Osteoblast (primary cell): ENCODE measurements around the gene FADS1. TPM values are rescaled to one million over a fixed set of nuclear protein-coding genes. Genes with fewer than 3 reads are reported as not detected.

Experiments used
- DNase-seq: peaks from one replicate; pipeline ENCODE4 v3.0.0; 2011; ENCODE audit warnings: low spot score, mixed read lengths; ENCODE audit not compliant: insufficient read length; ENCODE audit errors: missing footprints
- H2AFZ ChIP-seq: 2 replicates; pipeline ENCODE4 v1.6.0; 2011; ENCODE audit warnings: mild to moderate bottlenecking, low read length
- H3K27ac ChIP-seq: 2 replicates; pipeline ENCODE4 v1.5.1; 2011; ENCODE audit warnings: mild to moderate bottlenecking, low read depth, low read length, moderate library complexity
- H3K27me3 ChIP-seq: 2 replicates; pipeline ENCODE4 v1.6.0; 2012; ENCODE audit warnings: mild to moderate bottlenecking, control low read depth, inconsistent platforms, low read length, moderate library complexity; ENCODE audit not compliant: insufficient read depth
- H3K36me3 ChIP-seq: 2 replicates; pipeline ENCODE4 v1.5.1; 2011; ENCODE audit warnings: mild to moderate bottlenecking, low read length, control low read depth, moderate library complexity; ENCODE audit not compliant: insufficient read depth
- H3K4me1 ChIP-seq: 2 replicates; pipeline ENCODE4 v1.5.1; 2011; ENCODE audit warnings: mild to moderate bottlenecking, low read length, control low read depth, moderate library complexity; ENCODE audit not compliant: insufficient read depth
- H3K4me2 ChIP-seq: 2 replicates; pipeline ENCODE4 v1.6.0; 2011; ENCODE audit warnings: mild to moderate bottlenecking, low read length; ENCODE audit not compliant: insufficient read depth
- H3K4me3 ChIP-seq: fragments of 200-600 bp; sonication (generic); 3 replicates; pipeline ENCODE4 v1.5.1; 2012; ENCODE audit warnings: mild to moderate bottlenecking, low read length, inconsistent platforms; ENCODE audit not compliant: insufficient read depth
- H3K79me2 ChIP-seq: 2 replicates; pipeline ENCODE4 v1.6.0; 2012; ENCODE audit warnings: mild to moderate bottlenecking, low read length, control low read depth, inconsistent platforms; ENCODE audit not compliant: insufficient read depth
- H3K9me3 ChIP-seq: 2 replicates; pipeline ENCODE4 v1.5.1; 2011; ENCODE audit warnings: low read depth, low read length, control low read depth
- H4K20me1 ChIP-seq: 2 replicates; pipeline ENCODE4 v1.6.0; 2012; ENCODE audit warnings: mild to moderate bottlenecking, low read length, control low read depth; ENCODE audit not compliant: insufficient read depth
- total RNA-seq: library from RNA; depleted of rRNA; stranded (reverse); fragments of >200 nt; gene quantifications from 2 replicates; pipeline ENCODE4 v1.2.3, GENCODE V29; 2012
- TF ChIP-seq, protein P1 (sequence below): IDR thresholded peaks from 2 replicates; pipeline ENCODE4 v1.5.1; 2011; ENCODE audit warnings: mild to moderate bottlenecking, low read depth, low read length, moderate library complexity; ENCODE audit errors: extremely low read depth

Gene FADS1
- total RNA-seq, 1 donor, result 303 TPM

DNA sequence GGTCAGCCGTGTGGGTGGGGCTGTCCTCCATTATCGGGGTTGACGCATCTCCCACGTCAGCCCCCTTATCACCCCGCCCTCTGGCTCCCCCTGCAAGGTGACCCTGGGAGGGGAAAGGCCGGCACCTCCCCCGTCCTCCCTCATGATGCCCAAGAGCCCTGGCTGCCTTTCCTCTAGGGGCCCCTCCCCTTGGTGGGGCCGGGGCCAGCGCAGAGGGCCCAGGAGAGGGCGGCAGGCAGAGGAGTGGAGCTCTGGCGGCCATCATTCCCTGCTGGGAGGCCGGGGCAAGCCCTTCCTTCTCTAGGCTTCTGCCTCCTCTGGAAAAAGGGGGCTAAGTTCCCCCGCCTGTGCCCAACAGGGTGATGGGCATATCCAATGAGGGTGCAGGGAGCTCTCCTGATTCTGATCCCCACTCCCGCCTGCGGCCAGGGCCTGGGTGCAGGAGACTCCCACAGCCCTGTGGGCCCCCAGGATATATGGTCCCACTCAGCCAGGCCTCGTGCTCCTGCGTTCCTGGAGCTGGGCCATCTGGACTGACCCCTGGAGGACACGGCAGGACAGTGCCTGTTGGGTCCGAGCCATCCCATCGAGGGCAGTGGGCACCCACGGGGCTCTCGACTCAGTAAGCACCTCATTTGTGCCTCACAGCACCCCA is 52.1 kb downstream of the FADS1 start:
- Histone ChIP-seq H4K20me1 (no peaks in the 10 kb centered on the region), H2AFZ (no peak overlapping the region), H3K36me3 (no peaks in the 10 kb centered on the region), H3K9me3 (no peaks in the 10 kb centered on the region), H3K27ac (no peak overlapping the region), H3K27me3 (peaks cover 2% of the 10 kb centered on the region), H3K4me1 (no peaks in the 10 kb centered on the region), H3K79me2 (no peaks in the 10 kb centered on the region), H3K4me3 (no peak overlapping the region), H3K4me2 (no peak overlapping the region)
- DNase-seq, result no peak
- TF ChIP-seq, protein P1, sequence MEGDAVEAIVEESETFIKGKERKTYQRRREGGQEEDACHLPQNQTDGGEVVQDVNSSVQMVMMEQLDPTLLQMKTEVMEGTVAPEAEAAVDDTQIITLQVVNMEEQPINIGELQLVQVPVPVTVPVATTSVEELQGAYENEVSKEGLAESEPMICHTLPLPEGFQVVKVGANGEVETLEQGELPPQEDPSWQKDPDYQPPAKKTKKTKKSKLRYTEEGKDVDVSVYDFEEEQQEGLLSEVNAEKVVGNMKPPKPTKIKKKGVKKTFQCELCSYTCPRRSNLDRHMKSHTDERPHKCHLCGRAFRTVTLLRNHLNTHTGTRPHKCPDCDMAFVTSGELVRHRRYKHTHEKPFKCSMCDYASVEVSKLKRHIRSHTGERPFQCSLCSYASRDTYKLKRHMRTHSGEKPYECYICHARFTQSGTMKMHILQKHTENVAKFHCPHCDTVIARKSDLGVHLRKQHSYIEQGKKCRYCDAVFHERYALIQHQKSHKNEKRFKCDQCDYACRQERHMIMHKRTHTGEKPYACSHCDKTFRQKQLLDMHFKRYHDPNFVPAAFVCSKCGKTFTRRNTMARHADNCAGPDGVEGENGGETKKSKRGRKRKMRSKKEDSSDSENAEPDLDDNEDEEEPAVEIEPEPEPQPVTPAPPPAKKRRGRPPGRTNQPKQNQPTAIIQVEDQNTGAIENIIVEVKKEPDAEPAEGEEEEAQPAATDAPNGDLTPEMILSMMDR, result no peak

DNA sequence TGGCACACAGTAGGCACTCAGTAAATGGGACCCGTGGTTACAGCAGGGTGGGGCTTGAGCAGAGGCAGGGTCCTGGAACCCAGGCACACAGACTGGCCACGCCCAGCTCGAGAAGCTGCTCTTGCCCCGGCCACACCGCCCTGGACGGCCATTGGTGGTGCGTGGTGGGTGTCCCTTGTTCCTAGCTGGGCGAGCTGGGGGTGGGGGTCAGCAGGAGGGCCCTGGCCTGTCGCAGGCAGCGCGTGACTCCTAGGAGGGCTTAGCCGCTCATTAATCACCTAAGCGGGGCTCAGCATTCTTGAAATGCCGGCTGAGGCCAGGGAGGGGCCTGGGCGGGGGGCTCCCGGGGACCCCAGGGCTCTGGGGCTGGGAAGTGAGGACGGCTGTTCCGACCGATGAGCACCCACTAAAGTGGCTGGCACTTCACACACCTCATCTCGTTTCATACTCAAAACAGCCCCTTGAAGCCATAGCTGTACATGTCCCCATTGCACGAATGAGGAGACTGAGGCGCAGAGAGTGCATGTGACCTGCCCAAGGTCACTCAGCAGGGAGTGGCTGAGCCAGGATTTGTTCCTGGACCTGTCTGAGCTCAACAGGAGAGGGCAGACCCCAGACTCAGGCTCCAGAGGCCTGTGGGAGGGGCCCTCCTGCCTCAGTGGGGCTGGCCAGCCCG is 52.7 kb downstream of the FADS1 start:
- Histone ChIP-seq H3K4me2 (no peak overlapping the region), H3K79me2 (no peaks in the 10 kb centered on the region), H3K9me3 (no peaks in the 10 kb centered on the region), H2AFZ (no peak overlapping the region), H3K27ac (no peak overlapping the region), H4K20me1 (no peaks in the 10 kb centered on the region), H3K4me1 (no peaks in the 10 kb centered on the region), H3K27me3 (peaks cover 2% of the 10 kb centered on the region), H3K36me3 (no peaks in the 10 kb centered on the region), H3K4me3 (no peak overlapping the region)
- TF ChIP-seq, protein P1, result no peak
- no peak for DNase-seq

DNA sequence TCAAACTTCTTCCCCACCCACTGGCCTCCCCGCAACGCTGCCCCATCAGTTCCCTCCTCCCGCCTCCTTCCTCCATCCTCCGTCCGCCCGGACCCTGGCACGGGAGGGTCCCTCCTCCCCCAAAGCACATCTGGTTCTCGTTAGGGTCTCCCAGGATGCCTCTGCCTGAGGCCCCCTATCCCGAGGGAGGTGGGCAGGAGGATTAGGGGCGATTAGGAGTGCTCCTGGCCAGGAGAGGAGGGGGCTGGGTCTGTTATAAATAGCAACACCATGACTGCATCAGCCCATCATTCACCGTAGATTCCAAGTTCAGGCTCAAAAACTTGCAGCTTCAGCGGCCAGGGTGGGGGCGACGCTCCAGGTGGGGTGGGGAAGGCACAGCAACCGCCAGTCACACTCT is 54.0 kb downstream of the FADS1 start:
- Histone ChIP-seq H3K4me2 (no peak overlapping the region), H3K9me3 (no peaks in the 10 kb centered on the region), H3K4me3 (no peak overlapping the region), H3K79me2 (no peaks in the 10 kb centered on the region), H2AFZ (no peak overlapping the region), H3K4me1 (no peaks in the 10 kb centered on the region), H3K27ac (no peak overlapping the region), H3K27me3 (peaks cover 2% of the 10 kb centered on the region), H4K20me1 (no peaks in the 10 kb centered on the region), H3K36me3 (no peaks in the 10 kb centered on the region)
- DNase-seq, result no peak
- TF ChIP-seq, protein P1, result no peak

DNA sequence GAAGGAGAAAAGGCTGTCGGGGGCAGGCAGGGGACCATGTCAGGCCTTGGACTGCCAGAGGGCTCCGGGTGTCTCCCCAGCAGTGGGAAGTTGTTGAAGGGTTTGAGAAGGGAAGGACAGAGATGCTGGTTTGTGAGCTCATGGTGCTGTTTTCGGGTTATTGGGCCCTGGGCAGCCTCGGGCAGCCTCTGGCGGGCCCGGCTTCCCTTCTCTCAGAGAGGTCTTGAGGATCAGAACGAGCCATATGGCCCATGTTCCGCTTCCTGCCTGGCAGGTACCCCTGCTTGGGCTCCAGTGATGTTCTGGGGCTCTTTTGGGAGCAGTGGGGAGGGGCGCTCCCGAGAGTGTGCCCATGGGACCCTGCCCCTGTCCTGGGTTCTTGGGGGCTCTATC is 54.6 kb downstream of the FADS1 start:
- Histone ChIP-seq H3K9me3 (no peaks in the 10 kb centered on the region), H3K4me1 (no peaks in the 10 kb centered on the region), H3K4me3 (no peak overlapping the region), H2AFZ (no peak overlapping the region), H3K36me3 (no peaks in the 10 kb centered on the region), H3K27ac (no peak overlapping the region), H3K4me2 (no peak overlapping the region), H4K20me1 (no peaks in the 10 kb centered on the region), H3K27me3 (peaks cover 2% of the 10 kb centered on the region), H3K79me2 (no peaks in the 10 kb centered on the region)
- TF ChIP-seq, protein P1, result no peak
- no peak for DNase-seq
